CD4-positive, alpha-beta T cell treated with Interleukin-4 for 4 hours (primary cell): ENCODE measurements around the gene DOLPP1.
A peak's percentile ranks its signal among the peaks of the same experiment; 100 is the strongest.
"Not testable (repeated sequence)": the region's sequence is repeated elsewhere in the genome, so short reads cannot be mapped to it uniquely, and the experiment has no call there.

Experiments used
- DNase-seq: peaks from one replicate; pipeline ENCODE4 v3.0.0-alpha.2; 2020

Gene DOLPP1

GRCh38 chr9:129113645-129114304, 32.9 kb downstream of the DOLPP1 start:
- no peak for DNase-seq

- no peak for DNase-seq
Measured at GRCh38 chr9:129118799-129119198, 37.9 kb downstream of the DOLPP1 start.

GRCh38 chr9:129121483-129121882, 40.6 kb downstream of the DOLPP1 start:
- DNase-seq = no peak

GRCh38 chr9:129122133-129122532, 41.2 kb downstream of the DOLPP1 start:
- DNase-seq = no peak

- not testable (repeated sequence) for DNase-seq
Measured at GRCh38 chr9:129122976-129123375, 42.1 kb downstream of the DOLPP1 start.

GRCh38 chr9:129124506-129125069, 43.7 kb downstream of the DOLPP1 start:
- no peak for DNase-seq

GRCh38 chr9:129125478-129125877, 44.6 kb downstream of the DOLPP1 start:
- no peak for DNase-seq

GRCh38 chr9:129126749-129127618, 46.1 kb downstream of the DOLPP1 start:
- no peak for DNase-seq

- no peak for DNase-seq
Measured at GRCh38 chr9:129128689-129129088, 47.8 kb downstream of the DOLPP1 start.

- DNase-seq = not testable (repeated sequence)
Measured at GRCh38 chr9:129130271-129130670, 49.4 kb downstream of the DOLPP1 start.

GRCh38 chr9:129130791-129131190, 49.9 kb downstream of the DOLPP1 start:
- DNase-seq = no peak

- peak; percentile 82 for DNase-seq
Measured at GRCh38 chr9:129131300-129132145, 50.6 kb downstream of the DOLPP1 start.

- DNase-seq = no peak
Measured at GRCh38 chr9:129133082-129133481, 52.2 kb downstream of the DOLPP1 start.

GRCh38 chr9:129135476-129135875, 54.6 kb downstream of the DOLPP1 start:
- no peak for DNase-seq

GRCh38 chr9:129136446-129137035, 55.6 kb downstream of the DOLPP1 start:
- no peak for DNase-seq

GRCh38 chr9:129137292-129138143, 56.6 kb downstream of the DOLPP1 start:
- no peak for DNase-seq

- DNase-seq = no peak
Measured at GRCh38 chr9:129138144-129138462, 57.2 kb downstream of the DOLPP1 start.

GRCh38 chr9:129138476-129139232, 57.7 kb downstream of the DOLPP1 start:
- no peak for DNase-seq

- peak; percentile 84 for DNase-seq
Measured at GRCh38 chr9:129139233-129139992, 58.5 kb downstream of the DOLPP1 start.

- DNase-seq = peak; percentile 92
Measured at GRCh38 chr9:129139993-129140396, 59.1 kb downstream of the DOLPP1 start.
